GM19238 (cell line): ENCODE data around the gene SUN5.
"Not testable (repeated sequence)": the region's sequence is repeated elsewhere in the genome, so short reads cannot be mapped to it uniquely, and the experiment has no call there.

Source experiments
- DNase-seq: peaks from one replicate; pipeline ENCODE4 v3.0.0; 2011; ENCODE audit warnings: low spot score; ENCODE audit not compliant: insufficient read length

SUN5 gene

GRCh38 chr20:33004141-33004751, at the start of gene SUN5:
TSS of gene SUN5 (minus strand) at chr20:33004433. CDS start at chr20:33004340, 93 bp downstream.
- no peak for DNase-seq

GRCh38 chr20:33053291-33054106, 49.3 kb upstream of the SUN5 start, which contains the start of gene BPIFB3:
TSS of gene BPIFB3 (plus strand) at chr20:33053903. CDS start at chr20:33055436, 1,533 bp downstream.
- no peak for DNase-seq

- DNase-seq, result no peak
These were observed 47.1 kb upstream of the SUN5 start for GRCh38 chr20:33051333-33051732.

- DNase-seq, result no peak
These were observed 42.2 kb upstream of the SUN5 start for GRCh38 chr20:33046412-33046811.

- not testable (repeated sequence) for DNase-seq
These were observed 41.0 kb upstream of the SUN5 start for GRCh38 chr20:33045129-33045721.

GRCh38 chr20:33043731-33044181, 39.5 kb upstream of the SUN5 start:
- DNase-seq, result no peak

GRCh38 chr20:33042983-33043730, 38.9 kb upstream of the SUN5 start:
- DNase-seq, result no peak

GRCh38 chr20:33042430-33042829, 38.2 kb upstream of the SUN5 start:
- no peak for DNase-seq

- no peak for DNase-seq
These were observed 34.0 kb upstream of the SUN5 start for GRCh38 chr20:33038243-33038642.

- DNase-seq, result no peak
These were observed 33.2 kb upstream of the SUN5 start for GRCh38 chr20:33037456-33037855.

GRCh38 chr20:33034901-33035492, 30.8 kb upstream of the SUN5 start:
- DNase-seq, result no peak

GRCh38 chr20:33034115-33034514, 29.9 kb upstream of the SUN5 start:
- DNase-seq, result no peak

GRCh38 chr20:33033381-33033780, 29.1 kb upstream of the SUN5 start:
- no peak for DNase-seq

- DNase-seq, result no peak
These were observed 28.3 kb upstream of the SUN5 start for GRCh38 chr20:33032555-33032954.

- no peak for DNase-seq
These were observed 27.3 kb upstream of the SUN5 start, which contains the start of gene BPIFB6 for GRCh38 chr20:33031531-33031930. TSS of gene BPIFB6 (plus strand) at chr20:33031648. CDS start at chr20:33031648, 0 bp downstream.

GRCh38 chr20:33030569-33030968, 26.3 kb upstream of the SUN5 start:
- no peak for DNase-seq

- DNase-seq, result no peak
These were observed 25.8 kb upstream of the SUN5 start for GRCh38 chr20:33030076-33030475.

- DNase-seq, result no peak
These were observed 24.6 kb upstream of the SUN5 start for GRCh38 chr20:33028875-33029274.

GRCh38 chr20:33027769-33028751, 23.8 kb upstream of the SUN5 start:
- no peak for DNase-seq
